Epithelial cell of proximal tubule (primary cell): ENCODE measurements around the gene BEGAIN. TPM values are rescaled to one million over a fixed set of nuclear protein-coding genes. Genes with fewer than 3 reads are reported as not detected.

Source experiments
- DNase-seq: peaks from one replicate; pipeline ENCODE4 v3.0.0-alpha.2; 2011; ENCODE audit warnings: low read depth
- H3K4me3 ChIP-seq: 2 replicates; pipeline ENCODE4 v1.5.1; 2011; ENCODE audit warnings: low read depth, mild to moderate bottlenecking, low read length
- total RNA-seq: library from RNA; depleted of rRNA; stranded (reverse); fragments of >200 nt; gene quantifications from 2 replicates; pipeline ENCODE4 v1.2.3, GENCODE V29; 2015
- TF ChIP-seq, protein P1 (sequence below): conservative IDR thresholded peaks from 2 replicates; pipeline ENCODE4 v1.5.1; 2012; ENCODE audit warnings: low read depth, mild to moderate bottlenecking, low read length

Gene BEGAIN
- total RNA-seq, 1 donor from 2014 or later = 1.4 TPM

DNA sequence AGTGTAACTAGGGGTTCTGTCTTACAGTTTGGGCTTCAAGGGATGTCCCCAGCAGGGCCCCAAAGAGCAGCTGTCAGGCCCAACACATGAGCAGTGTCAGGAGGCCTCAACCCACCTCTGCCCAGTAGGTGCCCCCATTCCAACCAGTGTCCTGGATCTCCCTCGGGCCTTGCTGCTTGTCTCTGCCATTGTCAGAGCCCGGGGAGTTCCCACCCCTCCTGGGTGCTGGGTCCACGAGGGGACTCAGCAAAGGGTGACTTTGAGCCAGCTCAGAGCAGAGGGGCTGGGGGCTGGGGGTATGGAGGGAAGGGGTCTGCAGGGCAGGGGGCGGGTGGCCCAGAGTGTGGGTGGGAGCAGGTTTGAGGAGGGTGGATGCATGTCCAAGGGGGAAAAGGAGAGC is 18.0 kb upstream of the BEGAIN start:
- TF ChIP-seq, protein P1, sequence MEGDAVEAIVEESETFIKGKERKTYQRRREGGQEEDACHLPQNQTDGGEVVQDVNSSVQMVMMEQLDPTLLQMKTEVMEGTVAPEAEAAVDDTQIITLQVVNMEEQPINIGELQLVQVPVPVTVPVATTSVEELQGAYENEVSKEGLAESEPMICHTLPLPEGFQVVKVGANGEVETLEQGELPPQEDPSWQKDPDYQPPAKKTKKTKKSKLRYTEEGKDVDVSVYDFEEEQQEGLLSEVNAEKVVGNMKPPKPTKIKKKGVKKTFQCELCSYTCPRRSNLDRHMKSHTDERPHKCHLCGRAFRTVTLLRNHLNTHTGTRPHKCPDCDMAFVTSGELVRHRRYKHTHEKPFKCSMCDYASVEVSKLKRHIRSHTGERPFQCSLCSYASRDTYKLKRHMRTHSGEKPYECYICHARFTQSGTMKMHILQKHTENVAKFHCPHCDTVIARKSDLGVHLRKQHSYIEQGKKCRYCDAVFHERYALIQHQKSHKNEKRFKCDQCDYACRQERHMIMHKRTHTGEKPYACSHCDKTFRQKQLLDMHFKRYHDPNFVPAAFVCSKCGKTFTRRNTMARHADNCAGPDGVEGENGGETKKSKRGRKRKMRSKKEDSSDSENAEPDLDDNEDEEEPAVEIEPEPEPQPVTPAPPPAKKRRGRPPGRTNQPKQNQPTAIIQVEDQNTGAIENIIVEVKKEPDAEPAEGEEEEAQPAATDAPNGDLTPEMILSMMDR = no peak
- H3K4me3 ChIP-seq = no peak overlapping the region
- DNase-seq = no peak

DNA sequence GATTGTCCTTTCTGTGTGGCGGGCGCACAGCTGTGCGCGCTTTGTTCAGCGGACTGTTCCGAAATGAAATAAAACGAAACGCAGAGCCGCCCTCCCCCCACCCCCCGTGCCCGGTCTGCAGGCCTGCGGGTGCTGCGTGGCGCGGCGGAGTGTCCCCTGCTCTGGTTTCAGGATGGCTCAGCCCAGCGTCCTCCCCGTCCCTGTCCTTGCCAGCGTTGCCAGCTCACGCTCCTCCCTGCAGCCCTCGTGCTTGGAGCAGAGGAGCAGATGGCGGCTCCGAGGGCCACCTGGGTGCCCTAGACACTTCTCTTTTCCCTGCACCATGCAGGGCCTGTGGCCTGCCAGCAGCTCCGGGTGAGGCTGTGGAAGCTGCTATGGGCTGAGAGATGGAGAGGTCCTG is 17.5 kb upstream of the BEGAIN start:
- TF ChIP-seq, protein P1 = no peak

GRCh38 chr14:100604121-100604501 is 16.9 kb upstream of the BEGAIN start:
- no peak for DNase-seq
- H3K4me3 ChIP-seq = no peak overlapping the region
- TF ChIP-seq, protein P1 = no peak

More for the DNA sequence above, 17.5 kb upstream of the BEGAIN start:
- H3K4me3 ChIP-seq = no peak overlapping the region
- no peak for DNase-seq

- DNase-seq = no peak
- no peak overlapping the region for H3K4me3 ChIP-seq
- TF ChIP-seq, protein P1 = no peak
These were observed 16.3 kb upstream of the BEGAIN start for GRCh38 chr14:100603341-100604120.

DNA sequence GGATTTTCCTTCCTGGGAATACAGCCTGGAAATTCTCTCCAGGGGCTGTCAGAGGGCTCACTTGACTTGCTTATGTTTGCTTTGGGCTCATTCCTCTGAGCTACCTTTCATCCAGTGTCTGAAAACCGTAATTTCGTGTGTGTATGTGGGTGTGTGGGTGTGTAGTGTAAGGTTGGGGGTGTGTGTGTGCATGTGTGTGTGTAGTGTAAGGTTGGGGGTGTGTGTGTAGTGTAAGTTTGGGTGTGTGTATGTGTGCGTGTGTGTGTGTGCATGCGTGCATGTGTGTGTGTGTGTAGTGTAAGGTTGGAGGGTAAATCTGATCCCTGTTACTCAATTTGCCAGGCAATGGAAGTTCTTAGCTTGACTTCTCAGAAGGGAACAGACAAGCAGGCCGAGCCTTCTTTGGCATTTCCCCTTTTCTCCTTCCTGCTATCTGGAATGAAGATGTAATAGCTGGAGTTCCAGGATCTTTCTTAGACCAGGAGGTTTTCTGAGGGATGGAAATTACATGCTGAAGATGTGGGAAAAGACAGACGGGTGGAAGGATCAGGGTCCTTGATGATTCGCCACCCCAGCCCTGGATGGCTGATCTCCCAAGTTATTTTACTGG is 15.5 kb upstream of the BEGAIN start:
- no peak for DNase-seq
- TF ChIP-seq, protein P1 = no peak
- no peak overlapping the region for H3K4me3 ChIP-seq

DNA sequence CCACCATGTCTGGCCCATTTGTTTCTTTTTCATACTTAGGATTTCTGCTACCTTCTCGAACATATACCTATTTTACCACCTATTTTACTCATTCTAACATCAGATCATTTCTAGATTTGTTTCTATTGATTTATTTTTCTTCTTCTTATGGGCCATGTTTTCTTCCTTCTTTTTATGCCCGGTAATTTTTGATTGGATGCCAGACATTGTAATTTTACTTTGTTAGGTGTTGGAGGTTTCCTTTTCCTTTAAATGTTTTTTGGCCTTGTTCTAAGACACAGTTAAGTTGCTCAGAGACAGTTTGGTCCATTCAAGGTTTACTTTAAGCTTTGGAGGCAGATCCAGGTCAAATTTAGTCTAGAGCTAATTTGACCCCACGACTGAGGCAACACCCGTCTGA is 14.7 kb upstream of the BEGAIN start:
- DNase-seq = no peak
- TF ChIP-seq, protein P1 = no peak
- H3K4me3 ChIP-seq = no peak overlapping the region
